IPS DF 4.7 (cell line): ENCODE measurements around the gene URM1.
A peak's percentile ranks its signal among the peaks of the same experiment; 100 is the strongest.

Source experiments
- DNase-seq: peaks from one replicate; pipeline ENCODE4 v3.0.0-alpha.2; 2013; ENCODE audit warnings: low spot score; ENCODE audit errors: extremely low read depth

URM1 gene

DNA sequence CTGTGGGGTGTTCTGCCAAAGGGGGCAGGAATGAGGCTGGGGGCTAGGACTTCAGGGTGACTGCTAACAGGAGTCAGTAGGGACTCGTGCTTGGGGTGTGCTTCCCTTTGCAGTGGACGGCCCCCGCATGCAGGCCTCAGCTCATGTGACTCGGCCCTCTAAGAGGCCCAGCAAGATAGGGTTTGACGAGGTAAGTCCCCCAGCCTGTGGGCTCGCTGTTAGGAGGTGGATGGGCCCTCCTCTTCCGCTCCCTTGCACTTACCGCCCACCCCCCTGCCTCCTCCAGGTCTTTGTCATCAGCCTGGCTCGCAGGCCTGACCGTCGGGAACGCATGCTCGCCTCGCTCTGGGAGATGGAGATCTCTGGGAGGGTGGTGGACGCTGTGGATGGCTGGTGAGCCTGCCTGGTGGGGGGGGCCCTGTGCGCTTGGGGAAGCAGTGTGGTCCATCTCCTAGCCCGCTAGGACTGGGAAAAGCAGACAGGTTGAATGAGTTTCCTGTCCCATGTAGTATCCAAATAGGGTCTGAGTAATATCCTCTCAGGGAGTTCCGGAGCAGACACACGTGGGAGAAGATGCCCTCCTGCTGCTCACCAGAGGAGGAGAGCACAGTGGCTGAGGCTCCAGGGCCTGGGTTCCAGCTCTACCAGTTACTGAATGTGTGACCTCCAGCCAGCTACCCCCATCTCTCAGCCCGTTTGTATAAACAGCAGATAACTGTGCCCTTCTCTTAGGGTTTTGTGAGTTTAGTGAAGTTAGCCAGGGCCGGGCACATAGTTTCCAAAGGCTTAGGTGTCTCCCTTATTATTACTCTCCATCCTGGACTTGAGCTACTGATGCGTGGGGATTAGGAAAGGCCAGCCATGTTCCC lies 57.7 kb downstream of the URM1 start:
- DNase-seq = no peak

DNA sequence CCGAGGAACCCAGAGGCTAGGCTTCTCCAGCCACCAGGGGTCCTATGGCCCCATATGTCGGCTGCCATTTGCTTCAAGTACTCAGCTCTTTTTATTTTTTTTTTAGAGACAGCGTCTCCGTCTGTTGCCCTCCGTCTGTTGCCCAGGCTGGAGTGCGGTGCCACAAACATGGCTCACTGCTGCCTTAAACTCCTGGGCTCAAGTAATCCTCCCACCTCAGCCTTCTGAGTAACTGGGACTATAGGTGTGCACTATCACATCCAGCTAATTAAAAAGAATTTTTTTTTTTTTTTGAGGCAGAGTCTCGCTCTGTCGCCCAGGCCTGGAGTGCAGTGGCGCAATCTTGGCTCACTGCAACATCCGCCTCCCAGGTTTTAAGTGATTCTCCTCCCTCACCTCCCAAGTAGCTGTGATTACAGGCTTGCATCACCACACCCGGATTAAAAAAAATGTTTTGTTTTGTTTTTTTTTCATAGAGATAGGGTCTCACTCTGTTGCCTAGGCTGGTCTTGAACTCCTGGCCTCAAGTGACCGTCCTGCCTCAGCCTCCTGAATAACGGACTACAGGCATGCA lies 58.4 kb downstream of the URM1 start:
- DNase-seq = no peak

DNA sequence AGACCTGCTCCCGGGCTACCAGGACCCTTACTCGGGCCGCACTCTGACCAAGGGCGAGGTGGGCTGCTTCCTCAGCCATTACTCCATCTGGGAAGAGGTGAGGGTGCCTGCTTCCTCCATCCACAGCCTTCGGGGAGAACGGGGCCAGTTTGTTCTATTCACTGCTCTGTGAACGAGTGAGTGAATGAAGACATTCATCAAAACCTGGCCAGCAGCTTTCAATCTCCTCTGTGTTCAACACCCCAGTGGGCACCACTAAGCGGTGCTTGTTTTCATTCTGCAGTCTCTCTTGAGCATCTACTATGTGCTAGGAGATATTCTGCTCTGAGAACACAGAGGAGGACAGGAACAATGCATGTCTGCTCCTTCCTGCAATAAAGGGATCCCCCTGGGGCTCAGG lies 60.0 kb downstream of the URM1 start:
- DNase-seq = no peak

DNA sequence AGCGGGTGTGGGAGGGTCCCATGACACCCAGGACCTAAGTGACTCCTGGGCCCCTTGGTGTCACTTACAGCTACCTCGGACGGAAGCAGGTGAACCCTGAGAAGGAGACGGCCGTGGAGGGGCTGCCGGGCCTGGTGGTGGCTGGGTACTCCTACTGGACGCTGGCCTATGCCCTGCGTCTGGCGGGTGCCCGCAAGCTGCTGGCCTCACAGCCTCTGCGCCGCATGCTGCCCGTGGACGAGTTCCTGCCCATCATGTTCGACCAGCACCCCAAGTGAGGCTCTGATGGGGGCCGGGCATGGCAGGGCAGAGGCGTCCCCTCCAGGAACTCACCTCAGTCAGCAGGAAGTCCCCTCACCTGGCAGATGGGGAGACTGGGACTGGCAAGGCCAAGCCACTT lies 63.2 kb downstream of the URM1 start:
- no peak for DNase-seq

DNA sequence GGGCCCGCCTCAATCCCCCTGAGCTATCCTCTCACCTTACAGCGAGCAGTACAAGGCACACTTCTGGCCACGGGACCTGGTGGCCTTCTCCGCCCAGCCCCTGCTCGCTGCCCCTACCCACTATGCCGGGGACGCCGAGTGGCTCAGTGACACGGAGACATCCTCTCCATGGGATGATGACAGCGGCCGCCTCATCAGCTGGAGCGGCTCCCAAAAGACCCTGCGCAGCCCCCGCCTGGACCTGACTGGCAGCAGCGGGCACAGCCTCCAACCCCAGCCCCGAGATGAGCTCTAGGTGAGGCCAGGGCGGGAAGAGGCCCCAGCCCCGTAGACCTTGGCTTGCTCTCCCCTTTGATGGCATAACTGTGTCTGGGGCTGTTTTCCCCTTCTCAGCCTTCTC lies 64.4 kb downstream of the URM1 start:
- DNase-seq = no peak

DNA sequence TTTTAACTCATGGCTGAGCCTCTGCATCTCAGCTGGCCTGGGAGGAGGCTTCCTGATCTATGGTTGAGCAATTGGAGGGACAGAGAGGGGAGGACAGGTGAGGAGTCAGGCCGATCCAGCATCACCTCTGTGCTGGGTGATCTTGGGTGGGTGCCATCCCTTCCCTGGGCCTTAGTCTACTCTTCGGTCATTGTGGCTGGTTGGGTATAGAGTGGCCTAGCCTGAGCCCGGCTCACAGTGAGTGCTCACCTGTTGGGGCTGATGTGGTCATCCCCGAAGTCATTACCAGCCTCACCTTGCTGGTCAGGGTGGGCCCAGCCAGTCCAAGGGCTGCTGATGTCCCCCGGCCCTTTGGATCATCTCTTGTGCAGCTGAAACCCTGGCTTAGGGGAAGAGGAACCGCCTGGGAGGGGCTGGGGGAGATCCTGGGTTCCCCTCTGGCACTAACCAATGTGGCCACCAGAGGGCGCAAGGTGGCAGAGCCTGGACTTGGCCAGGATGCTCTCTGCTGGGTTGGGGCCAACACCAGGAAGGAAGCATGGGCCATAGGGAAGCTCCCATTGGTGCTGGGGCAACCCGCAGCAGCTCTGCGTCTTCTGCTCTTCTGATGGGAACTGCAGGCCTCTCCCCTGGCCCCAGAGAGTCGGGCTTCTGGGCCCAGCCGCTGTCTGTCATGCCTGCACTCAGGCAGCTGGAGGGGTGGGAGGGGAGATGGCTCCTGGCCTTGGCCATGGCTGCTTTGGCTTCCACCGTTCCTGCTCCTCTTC lies 67.4 kb downstream of the URM1 start:
- DNase-seq = peak; percentile 64

DNA sequence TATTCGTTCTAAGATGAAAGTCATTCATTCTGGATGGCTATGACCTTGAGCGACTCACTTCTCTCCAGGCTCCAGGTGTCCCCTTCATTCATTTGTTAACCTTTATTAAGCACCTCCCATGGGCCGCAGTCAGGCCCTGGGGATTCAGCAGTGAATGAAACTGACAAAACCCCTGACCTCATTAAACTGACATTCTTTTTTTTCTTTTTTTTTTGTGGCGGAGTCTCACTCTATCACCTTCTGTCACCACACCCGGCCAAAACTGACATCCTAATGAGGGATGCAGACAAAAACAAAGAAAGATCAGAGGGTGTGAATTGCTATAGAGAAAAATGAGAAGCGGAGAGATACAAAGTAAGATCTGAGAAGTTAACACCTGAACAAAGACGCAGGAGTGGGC lies 68.1 kb downstream of the URM1 start:
- DNase-seq = no peak
